LNCaP clone FGC (cell line): Measurements from ENCODE around the gene SF3B2.

ENCODE experiments used
- DNase-seq: peaks from one replicate; pipeline ENCODE4 v3.0.0-alpha.2; 2011; ENCODE audit warnings: low read depth
- H3K4me3 ChIP-seq: 2 replicates; pipeline ENCODE4 v1.5.1; 2011; ENCODE audit warnings: mild to moderate bottlenecking, low read depth, low read length, control low read depth
- TF ChIP-seq, protein P1 (sequence below): IDR thresholded peaks from 2 replicates; pipeline ENCODE4 v1.5.1; 2012; ENCODE audit warnings: mild to moderate bottlenecking; ENCODE audit not compliant: control insufficient read depth, insufficient read depth; ENCODE audit errors: extremely low read depth

SF3B2 gene

DNA sequence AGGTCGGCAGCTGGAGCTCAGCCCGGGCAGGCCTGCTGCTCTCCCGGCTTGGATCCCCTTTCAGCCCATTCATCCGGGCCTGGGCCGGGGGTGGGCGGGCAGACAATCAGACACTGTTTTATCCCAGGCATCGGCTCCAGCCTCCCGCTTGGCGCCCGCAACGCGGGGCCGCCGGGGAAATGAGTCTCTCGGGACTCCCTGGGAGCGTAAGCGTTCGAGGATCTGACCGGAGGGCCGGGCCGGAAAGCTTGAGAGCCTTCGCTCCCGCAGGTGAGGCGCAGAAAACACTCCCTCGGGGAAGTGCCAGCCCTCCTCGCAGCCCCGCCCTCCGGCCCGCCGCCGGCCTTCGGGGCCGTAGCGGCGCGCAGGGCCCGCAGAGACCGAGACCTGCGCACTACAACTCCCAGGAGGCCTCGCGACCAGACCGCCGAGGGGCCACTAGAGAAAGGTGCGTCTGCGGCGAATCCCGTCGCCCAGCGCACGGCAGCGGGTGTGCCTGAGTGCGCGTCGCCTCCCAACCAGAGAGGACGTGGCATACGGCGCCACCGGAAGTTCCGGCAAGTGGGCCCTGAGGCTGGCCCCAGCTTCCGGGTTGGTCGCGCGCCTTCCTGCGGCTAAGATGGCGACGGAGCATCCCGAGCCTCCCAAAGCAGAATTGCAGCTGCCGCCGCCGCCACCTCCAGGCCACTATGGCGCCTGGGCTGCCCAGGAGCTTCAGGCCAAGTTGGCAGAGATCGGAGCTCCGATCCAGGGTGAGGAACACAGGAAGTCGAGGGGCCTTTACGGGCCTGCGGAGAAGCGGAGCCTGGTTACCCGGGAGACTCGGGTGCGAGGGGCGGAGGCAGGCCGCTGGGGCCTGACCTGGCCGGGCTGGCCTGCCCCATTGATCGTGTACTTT, at the start of gene SF3B2:
SF3B2 (plus strand) TSS at position 599 of the 898 bp plus-strand sequence; CDS start at position 620, 21 bp downstream.
- peak; percentile 97 for DNase-seq
- H3K4me3 ChIP-seq = peak within 1 kb of the TSS; percentile 99
- TF ChIP-seq, protein P1, sequence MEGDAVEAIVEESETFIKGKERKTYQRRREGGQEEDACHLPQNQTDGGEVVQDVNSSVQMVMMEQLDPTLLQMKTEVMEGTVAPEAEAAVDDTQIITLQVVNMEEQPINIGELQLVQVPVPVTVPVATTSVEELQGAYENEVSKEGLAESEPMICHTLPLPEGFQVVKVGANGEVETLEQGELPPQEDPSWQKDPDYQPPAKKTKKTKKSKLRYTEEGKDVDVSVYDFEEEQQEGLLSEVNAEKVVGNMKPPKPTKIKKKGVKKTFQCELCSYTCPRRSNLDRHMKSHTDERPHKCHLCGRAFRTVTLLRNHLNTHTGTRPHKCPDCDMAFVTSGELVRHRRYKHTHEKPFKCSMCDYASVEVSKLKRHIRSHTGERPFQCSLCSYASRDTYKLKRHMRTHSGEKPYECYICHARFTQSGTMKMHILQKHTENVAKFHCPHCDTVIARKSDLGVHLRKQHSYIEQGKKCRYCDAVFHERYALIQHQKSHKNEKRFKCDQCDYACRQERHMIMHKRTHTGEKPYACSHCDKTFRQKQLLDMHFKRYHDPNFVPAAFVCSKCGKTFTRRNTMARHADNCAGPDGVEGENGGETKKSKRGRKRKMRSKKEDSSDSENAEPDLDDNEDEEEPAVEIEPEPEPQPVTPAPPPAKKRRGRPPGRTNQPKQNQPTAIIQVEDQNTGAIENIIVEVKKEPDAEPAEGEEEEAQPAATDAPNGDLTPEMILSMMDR = no peak

- peak overlapping the region; percentile 99 for H3K4me3 ChIP-seq
- TF ChIP-seq, protein P1 = peak; percentile 53
- peak; percentile 74 for DNase-seq
These were observed 49.4 kb upstream of the SF3B2 start for GRCh38 chr11:66002648-66003225.

- H3K4me3 ChIP-seq = peak overlapping the region; percentile 99
- TF ChIP-seq, protein P1 = no peak
- no peak for DNase-seq
These were observed 48.9 kb upstream of the SF3B2 start for GRCh38 chr11:66003291-66003690.

GRCh38 chr11:66004186-66004585, 48.0 kb upstream of the SF3B2 start:
- TF ChIP-seq, protein P1 = no peak
- H3K4me3 ChIP-seq = no peak overlapping the region
- no peak for DNase-seq

- H3K4me3 ChIP-seq = no peak overlapping the region
- TF ChIP-seq, protein P1 = no peak
- DNase-seq = no peak
These were observed 45.9 kb upstream of the SF3B2 start for GRCh38 chr11:66006134-66006890.

DNA sequence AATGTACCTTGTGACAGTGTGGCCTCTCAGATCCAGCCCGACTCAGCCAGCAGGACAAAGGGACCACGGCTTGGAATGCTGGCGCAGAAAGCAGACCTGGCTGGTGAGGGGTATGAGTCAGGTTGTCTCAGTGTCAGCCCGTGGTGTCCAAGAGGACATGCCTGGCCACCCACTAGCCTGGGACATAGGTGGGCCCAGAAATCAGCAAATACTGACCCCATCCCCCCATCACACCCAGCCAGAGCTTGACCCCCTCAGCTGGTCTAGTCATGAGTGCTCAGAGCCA, 45.3 kb upstream of the SF3B2 start:
- no peak for DNase-seq
- TF ChIP-seq, protein P1 = no peak
- no peak overlapping the region for H3K4me3 ChIP-seq
